ENCODE measurements around the gene SCEL. TPM values are rescaled to one million over a fixed set of nuclear protein-coding genes. Genes with fewer than 3 reads are reported as not detected.

Gene SCEL
- total RNA-seq, 1 donor from 2014 or later: 91.3 TPM

- Histone ChIP-seq H3K4me3 (no peak overlapping the region), H3K27ac (no peak overlapping the region), H3K9me3 (no peaks in the 10 kb centered on the region), H3K36me3 (no peaks in the 10 kb centered on the region), H3K4me1 (no peaks in the 10 kb centered on the region), H3K27me3 (no peaks in the 10 kb centered on the region)
- no peak for DNase-seq (ENCODE audit: extremely low spot score in 2 of 2)
- intact Hi-C loops (cut with DNase I): no loop called here
- TF ChIP-seq POLR2A (IDR thresholded peaks at IDR 0.05): no peak
- no peak for TF ChIP-seq CTCF (IDR thresholded peaks at IDR 0.05)
- TF ChIP-seq POLR2AphosphoS5 (IDR thresholded peaks at IDR 0.05; ENCODE audit: insufficient read depth in 1 of 2, low read depth in 1 of 2): no peak
Observed at GRCh38 chr13:77611068-77611467, 75.6 kb downstream of the SCEL start.

- no peaks in the 10 kb centered on the region for H3K36me3 ChIP-seq
- no peak for DNase-seq (ENCODE audit: extremely low spot score in 2 of 2)
- no peaks in the 10 kb centered on the region for H3K4me1 ChIP-seq
- no peak overlapping the region for H3K4me3 ChIP-seq
- no peaks in the 10 kb centered on the region for H3K27me3 ChIP-seq
- no peak overlapping the region for H3K27ac ChIP-seq
- H3K9me3 ChIP-seq: no peaks in the 10 kb centered on the region
- intact Hi-C loops (cut with DNase I): no loop called here
- no peak for TF ChIP-seq POLR2A (IDR thresholded peaks at IDR 0.05)
- TF ChIP-seq CTCF (IDR thresholded peaks at IDR 0.05): no peak
- TF ChIP-seq POLR2AphosphoS5 (IDR thresholded peaks at IDR 0.05; ENCODE audit: insufficient read depth in 1 of 2, low read depth in 1 of 2): no peak
Observed at GRCh38 chr13:77616027-77616426, 80.5 kb downstream of the SCEL start.

- DNase-seq (ENCODE audit: extremely low spot score in 2 of 2): no peak
- intact Hi-C loops (cut with DNase I): no loop called here
- Histone ChIP-seq H3K36me3 (no peaks in the 10 kb centered on the region), H3K27me3 (no peaks in the 10 kb centered on the region), H3K27ac (no peak overlapping the region), H3K9me3 (no peaks in the 10 kb centered on the region), H3K4me3 (no peak overlapping the region), H3K4me1 (no peaks in the 10 kb centered on the region)
- TF ChIP-seq POLR2AphosphoS5 (IDR thresholded peaks at IDR 0.05; ENCODE audit: insufficient read depth in 1 of 2, low read depth in 1 of 2) (no peak), CTCF (IDR thresholded peaks at IDR 0.05) (no peak), POLR2A (IDR thresholded peaks at IDR 0.05) (no peak)
Observed at GRCh38 chr13:77619655-77620054, 84.1 kb downstream of the SCEL start.

- Histone ChIP-seq H3K27ac (no peak overlapping the region), H3K4me3 (no peak overlapping the region), H3K4me1 (no peaks in the 10 kb centered on the region), H3K36me3 (no peaks in the 10 kb centered on the region), H3K27me3 (no peaks in the 10 kb centered on the region), H3K9me3 (no peaks in the 10 kb centered on the region)
- intact Hi-C loops (cut with DNase I): no loop called here
- TF ChIP-seq POLR2A (IDR thresholded peaks at IDR 0.05) (no peak), POLR2AphosphoS5 (IDR thresholded peaks at IDR 0.05; ENCODE audit: insufficient read depth in 1 of 2, low read depth in 1 of 2) (no peak), CTCF (IDR thresholded peaks at IDR 0.05) (no peak)
- no peak for DNase-seq (ENCODE audit: extremely low spot score in 2 of 2)
Observed at GRCh38 chr13:77620138-77620537, 84.6 kb downstream of the SCEL start.

- DNase-seq (ENCODE audit: extremely low spot score in 2 of 2): no peak
- Histone ChIP-seq H3K4me3 (no peak overlapping the region), H3K9me3 (no peaks in the 10 kb centered on the region), H3K27ac (no peak overlapping the region), H3K4me1 (no peaks in the 10 kb centered on the region), H3K36me3 (no peaks in the 10 kb centered on the region), H3K27me3 (no peaks in the 10 kb centered on the region)
- TF ChIP-seq POLR2AphosphoS5 (IDR thresholded peaks at IDR 0.05; ENCODE audit: insufficient read depth in 1 of 2, low read depth in 1 of 2) (no peak), POLR2A (IDR thresholded peaks at IDR 0.05) (no peak), CTCF (IDR thresholded peaks at IDR 0.05) (no peak)
- intact Hi-C loops (cut with DNase I): no loop called here
Observed at GRCh38 chr13:77623806-77624205, 88.3 kb downstream of the SCEL start.
